ENCODE results near the gene IQCF6.

IQCF6 gene

GRCh38 chr3:51739110-51739509 lies 39.9 kb downstream of the IQCF6 start:
- Mint-ChIP-seq H3K27ac (no peak overlapping the region), H3K9me3 (ENCODE audit: low read depth) (no peaks in the 10 kb centered on the region), H3K4me1 (ENCODE audit: low read depth) (peaks cover 17% of the 10 kb centered on the region), H3K4me3 (no peak overlapping the region), H3K27me3 (peaks cover 8% of the 10 kb centered on the region), H3K36me3 (peaks cover 2% of the 10 kb centered on the region)

- Mint-ChIP-seq H3K4me1 (ENCODE audit: low read depth) (peaks cover 19% of the 10 kb centered on the region), H3K27ac (no peak overlapping the region), H3K9me3 (ENCODE audit: low read depth) (no peaks in the 10 kb centered on the region), H3K27me3 (peaks cover 8% of the 10 kb centered on the region), H3K36me3 (peaks cover 2% of the 10 kb centered on the region), H3K4me3 (no peak overlapping the region)
Measured at GRCh38 chr3:51735950-51736349, 43.1 kb downstream of the IQCF6 start.

GRCh38 chr3:51735039-51735438 lies 44.0 kb downstream of the IQCF6 start:
- no peaks in the 10 kb centered on the region for H3K9me3 Mint-ChIP-seq (ENCODE audit: low read depth)
- H3K4me1 Mint-ChIP-seq (ENCODE audit: low read depth), result peaks cover 19% of the 10 kb centered on the region
- H3K27me3 Mint-ChIP-seq, result peaks cover 5% of the 10 kb centered on the region
- peaks cover 2% of the 10 kb centered on the region for H3K36me3 Mint-ChIP-seq
- no peak overlapping the region for H3K4me3 Mint-ChIP-seq
- H3K27ac Mint-ChIP-seq, result no peak overlapping the region

DNA sequence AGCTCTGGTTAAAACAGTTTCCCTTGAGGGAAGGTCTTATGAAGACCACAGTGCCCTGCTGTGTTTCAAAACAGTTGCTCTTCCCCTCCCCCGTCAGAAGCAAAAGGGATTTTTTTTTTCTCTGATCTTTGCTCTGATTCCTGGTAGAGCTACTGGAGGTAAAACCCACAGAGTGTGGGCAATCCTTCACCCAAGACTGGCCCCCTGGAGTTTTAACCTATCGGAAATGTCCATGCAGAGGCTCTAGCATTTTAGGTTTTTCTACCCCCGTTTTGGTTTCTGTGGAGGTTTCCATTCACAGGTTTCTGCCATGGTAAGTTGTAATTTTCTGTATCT lies 44.5 kb downstream of the IQCF6 start:
- H3K27me3 Mint-ChIP-seq, result peaks cover 5% of the 10 kb centered on the region
- no peak overlapping the region for H3K27ac Mint-ChIP-seq
- H3K4me3 Mint-ChIP-seq, result no peak overlapping the region
- peaks cover 22% of the 10 kb centered on the region for H3K4me1 Mint-ChIP-seq (ENCODE audit: low read depth)
- no peaks in the 10 kb centered on the region for H3K9me3 Mint-ChIP-seq (ENCODE audit: low read depth)
- peaks cover 2% of the 10 kb centered on the region for H3K36me3 Mint-ChIP-seq

GRCh38 chr3:51733859-51734571 lies 45.0 kb downstream of the IQCF6 start:
- no peak overlapping the region for H3K4me3 Mint-ChIP-seq
- H3K36me3 Mint-ChIP-seq, result peaks cover 2% of the 10 kb centered on the region
- H3K9me3 Mint-ChIP-seq (ENCODE audit: low read depth), result no peaks in the 10 kb centered on the region
- H3K4me1 Mint-ChIP-seq (ENCODE audit: low read depth), result peaks cover 26% of the 10 kb centered on the region
- peak overlapping the region; percentile 2 for H3K27ac Mint-ChIP-seq
- peaks cover 5% of the 10 kb centered on the region for H3K27me3 Mint-ChIP-seq

DNA sequence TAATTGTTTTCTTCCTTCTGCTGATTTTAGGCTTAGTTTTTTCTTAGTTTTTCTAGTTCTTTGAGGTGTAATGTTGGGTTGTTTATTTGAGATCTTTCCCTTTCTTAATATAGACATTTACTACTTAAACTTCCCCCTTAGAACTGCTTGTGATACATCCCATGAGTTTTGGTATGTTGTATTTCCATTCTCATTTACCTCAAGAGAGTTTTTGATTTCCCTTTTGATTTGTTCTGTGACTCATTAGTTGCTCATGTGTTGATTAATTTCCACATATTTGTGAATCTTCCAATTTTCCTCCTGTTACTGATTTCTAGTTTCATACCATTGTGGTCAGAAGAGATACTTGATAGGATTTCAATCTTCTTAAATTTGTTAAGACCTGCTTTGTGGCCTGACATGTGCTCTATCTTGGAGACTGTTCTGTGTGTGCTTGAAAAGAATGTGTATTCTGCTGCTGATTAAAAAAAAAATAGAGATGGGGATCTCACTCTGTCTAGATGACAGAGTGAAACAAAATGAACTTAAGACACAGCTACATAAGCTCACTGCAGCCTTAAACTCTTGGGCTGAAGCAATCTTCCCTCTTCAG lies 49.9 kb downstream of the IQCF6 start:
- Mint-ChIP-seq H3K4me1 (ENCODE audit: low read depth) (peaks cover 24% of the 10 kb centered on the region), H3K4me3 (peak overlapping the region; percentile 17), H3K27me3 (no peaks in the 10 kb centered on the region), H3K27ac (peak overlapping the region; percentile 62), H3K9me3 (ENCODE audit: low read depth) (no peaks in the 10 kb centered on the region), H3K36me3 (peaks cover 2% of the 10 kb centered on the region)

Data from activated naive CD8-positive, alpha-beta T cell (primary cell).